ENCODE results near the gene CHN2.

DNA sequence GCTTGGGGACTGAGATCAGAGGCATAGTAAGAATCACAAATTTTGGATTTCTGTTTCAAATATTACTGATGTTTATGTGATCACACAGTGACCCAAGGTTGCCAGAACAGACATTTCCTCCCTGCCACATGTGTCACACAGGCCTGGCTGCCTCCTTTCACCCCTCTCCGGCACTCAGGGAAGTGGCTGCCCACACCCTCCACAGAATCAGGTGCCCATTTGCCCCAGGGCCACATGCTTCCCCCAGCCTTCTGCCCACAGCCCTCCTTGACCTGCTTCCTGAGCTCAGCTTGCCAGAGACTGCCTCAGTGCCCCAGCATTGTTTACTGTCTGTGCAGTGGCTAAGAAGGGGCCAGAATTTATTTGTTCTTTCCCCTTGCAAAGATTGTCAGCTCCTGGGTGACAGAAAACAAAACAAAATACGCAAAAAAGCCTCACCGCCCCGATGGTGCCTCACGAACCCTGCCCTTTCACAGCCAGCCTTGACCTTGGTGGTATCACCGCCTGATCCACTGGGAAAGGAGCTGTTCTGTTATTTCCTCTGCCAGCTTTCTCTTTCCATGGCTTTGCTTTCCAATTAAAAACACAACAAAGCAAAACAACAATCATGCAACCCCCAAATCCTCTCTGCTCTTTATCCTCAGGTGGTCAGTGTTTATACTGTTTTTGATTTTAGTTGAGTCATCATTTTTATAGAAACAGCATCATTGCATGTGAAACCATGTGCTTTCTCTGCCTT is 52.8 kb downstream of the CHN2 start:
- no peak for TF ChIP-seq SUZ12 (IDR thresholded peaks at IDR 0.05)
- TF ChIP-seq HDGF (IDR thresholded peaks at IDR 0.05; ENCODE audit: borderline replicate concordance), result no peak
- no peak for TF ChIP-seq FOXM1 (IDR thresholded peaks at IDR 0.05; ENCODE audit: borderline replicate concordance)
- TF ChIP-seq ARNT (IDR thresholded peaks at IDR 0.05), result no peak
- no peak for TF ChIP-seq FOXK2 (IDR thresholded peaks at IDR 0.05)
- no peak for TF ChIP-seq SP1 (IDR thresholded peaks at IDR 0.05)
- TF ChIP-seq CTBP1 (IDR thresholded peaks at IDR 0.05; ENCODE audit: borderline replicate concordance), result no peak
- TF ChIP-seq, protein P1, sequence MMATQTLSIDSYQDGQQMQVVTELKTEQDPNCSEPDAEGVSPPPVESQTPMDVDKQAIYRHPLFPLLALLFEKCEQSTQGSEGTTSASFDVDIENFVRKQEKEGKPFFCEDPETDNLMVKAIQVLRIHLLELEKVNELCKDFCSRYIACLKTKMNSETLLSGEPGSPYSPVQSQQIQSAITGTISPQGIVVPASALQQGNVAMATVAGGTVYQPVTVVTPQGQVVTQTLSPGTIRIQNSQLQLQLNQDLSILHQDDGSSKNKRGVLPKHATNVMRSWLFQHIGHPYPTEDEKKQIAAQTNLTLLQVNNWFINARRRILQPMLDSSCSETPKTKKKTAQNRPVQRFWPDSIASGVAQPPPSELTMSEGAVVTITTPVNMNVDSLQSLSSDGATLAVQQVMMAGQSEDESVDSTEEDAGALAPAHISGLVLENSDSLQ (IDR thresholded peaks at IDR 0.05), result no peak
- TF ChIP-seq NFRKB (IDR thresholded peaks at IDR 0.05), result no peak
- TF ChIP-seq TARDBP (IDR thresholded peaks at IDR 0.05), result no peak
- no peak for TF ChIP-seq ELF4 (IDR thresholded peaks at IDR 0.05)
- no peak for TF ChIP-seq ZNF384 (IDR thresholded peaks at IDR 0.05)
